ENCODE results near the gene PSMB5.
"Not testable (repeated sequence)": the region's sequence is repeated elsewhere in the genome, so short reads cannot be mapped to it uniquely, and the experiment has no call there.

PSMB5 gene

GRCh38 chr14:23013749-23014054 is 21.0 kb downstream of the PSMB5 start:
- not testable (repeated sequence) for DNase-seq (ENCODE audit: low read depth)

DNA sequence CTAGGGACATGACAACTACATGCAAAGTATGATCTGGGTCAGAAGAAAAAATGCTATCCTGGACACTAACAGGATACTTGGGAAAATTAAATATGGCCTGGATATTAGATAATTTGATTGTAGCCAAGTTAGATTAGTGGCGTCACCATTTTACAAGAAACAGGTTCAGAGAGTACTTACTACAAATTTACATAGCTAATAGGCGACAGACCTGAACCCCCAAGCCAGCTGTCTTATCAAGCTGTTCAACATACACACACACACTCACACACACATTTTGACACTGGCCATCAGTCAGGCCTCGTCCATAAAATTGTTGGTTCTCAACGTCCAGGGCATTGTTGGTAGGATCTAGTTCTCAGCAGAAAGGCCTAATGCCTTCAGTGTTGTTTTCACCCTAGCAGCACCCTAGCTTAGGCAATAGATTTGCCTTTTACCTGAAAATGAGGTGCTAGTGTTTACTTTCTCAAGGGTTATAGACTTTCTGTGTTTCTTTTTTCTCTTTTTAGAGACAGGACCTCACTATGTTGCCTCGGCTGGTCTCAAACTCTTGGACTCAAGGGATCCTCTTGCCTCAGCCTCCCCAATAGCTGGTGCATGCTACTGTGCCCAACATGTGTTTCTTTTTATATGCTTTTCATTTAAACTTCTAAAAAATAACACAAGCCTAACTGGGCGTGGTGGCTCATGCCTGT is 21.5 kb downstream of the PSMB5 start:
- no peak for DNase-seq (ENCODE audit: low read depth)

GRCh38 chr14:23009939-23010726 is 24.6 kb downstream of the PSMB5 start, which contains the start of gene C14orf93:
Gene C14orf93 (minus strand): TSS chr14:23010143. CDS start chr14:22999023, 11,120 bp downstream.
- DNase-seq (ENCODE audit: low read depth) = peak; percentile 66

GRCh38 chr14:23009483-23009938 is 25.2 kb downstream of the PSMB5 start:
- DNase-seq (ENCODE audit: low read depth) = no peak

GRCh38 chr14:23008831-23009230 is 25.9 kb downstream of the PSMB5 start:
- DNase-seq (ENCODE audit: low read depth) = no peak

- peak; percentile 94 for DNase-seq (ENCODE audit: low read depth)
Observed at GRCh38 chr14:23006544-23007419, 27.9 kb downstream of the PSMB5 start.

- DNase-seq (ENCODE audit: low read depth) = no peak
Observed at GRCh38 chr14:23006188-23006534, 28.5 kb downstream of the PSMB5 start.

DNA sequence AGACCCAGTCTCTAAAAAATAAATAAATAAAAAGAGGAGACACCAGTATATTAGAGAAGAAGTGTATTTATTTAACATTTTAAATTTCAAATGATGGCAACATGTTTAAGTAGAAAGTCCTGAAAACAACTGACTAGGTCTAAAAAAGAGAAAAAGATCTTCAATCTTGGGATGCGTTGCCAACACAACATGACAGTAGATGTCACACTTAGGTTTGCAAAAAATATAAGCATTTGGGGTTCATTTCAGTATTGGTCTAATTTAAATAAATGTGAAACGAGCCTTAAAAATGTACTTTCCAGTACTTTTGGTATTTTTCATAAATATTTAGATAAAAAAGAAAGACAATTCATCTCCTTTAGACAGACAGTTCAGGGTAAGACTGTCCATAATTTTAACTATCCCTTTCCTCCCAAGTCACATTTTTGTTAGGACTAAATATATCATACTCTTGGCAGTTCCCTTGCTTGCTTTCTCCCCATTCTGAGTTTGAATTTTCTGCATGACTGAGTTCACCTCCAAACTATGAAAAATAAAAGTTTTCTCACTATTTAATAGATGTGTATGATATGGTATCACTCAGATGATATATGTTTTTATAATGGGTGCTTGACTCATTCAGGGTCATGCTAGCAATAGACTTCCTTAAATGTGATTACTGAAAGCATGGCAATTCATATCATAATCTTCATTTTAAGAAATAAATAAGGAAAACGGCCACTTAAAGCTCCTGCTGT is 29.1 kb downstream of the PSMB5 start:
- no peak for DNase-seq (ENCODE audit: low read depth)

DNA sequence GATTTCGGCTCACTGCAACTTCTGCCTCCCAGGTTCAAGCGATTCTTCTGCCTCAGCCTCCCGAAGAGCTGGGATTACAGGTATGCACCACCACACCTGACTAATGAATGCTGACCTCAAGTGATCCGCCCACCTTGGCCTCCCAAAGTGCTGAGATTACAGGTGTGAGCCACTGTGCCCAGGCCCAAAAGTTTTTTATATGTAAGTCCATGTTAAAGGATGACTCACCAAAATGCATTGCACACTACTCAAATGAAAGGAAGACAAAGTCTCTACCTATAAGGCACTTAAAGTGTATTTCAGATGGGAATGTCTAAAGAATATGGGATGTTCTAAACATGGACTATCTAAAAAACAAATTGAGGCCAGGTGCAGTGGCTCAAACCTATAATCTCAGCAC is 30.4 kb downstream of the PSMB5 start:
- DNase-seq (ENCODE audit: low read depth) = not testable (repeated sequence)

- DNase-seq (ENCODE audit: low read depth) = no peak
Observed at GRCh38 chr14:23002592-23002991, 32.1 kb downstream of the PSMB5 start.

- no peak for DNase-seq (ENCODE audit: low read depth)
Observed at GRCh38 chr14:23000860-23001259, 33.8 kb downstream of the PSMB5 start.

DNA sequence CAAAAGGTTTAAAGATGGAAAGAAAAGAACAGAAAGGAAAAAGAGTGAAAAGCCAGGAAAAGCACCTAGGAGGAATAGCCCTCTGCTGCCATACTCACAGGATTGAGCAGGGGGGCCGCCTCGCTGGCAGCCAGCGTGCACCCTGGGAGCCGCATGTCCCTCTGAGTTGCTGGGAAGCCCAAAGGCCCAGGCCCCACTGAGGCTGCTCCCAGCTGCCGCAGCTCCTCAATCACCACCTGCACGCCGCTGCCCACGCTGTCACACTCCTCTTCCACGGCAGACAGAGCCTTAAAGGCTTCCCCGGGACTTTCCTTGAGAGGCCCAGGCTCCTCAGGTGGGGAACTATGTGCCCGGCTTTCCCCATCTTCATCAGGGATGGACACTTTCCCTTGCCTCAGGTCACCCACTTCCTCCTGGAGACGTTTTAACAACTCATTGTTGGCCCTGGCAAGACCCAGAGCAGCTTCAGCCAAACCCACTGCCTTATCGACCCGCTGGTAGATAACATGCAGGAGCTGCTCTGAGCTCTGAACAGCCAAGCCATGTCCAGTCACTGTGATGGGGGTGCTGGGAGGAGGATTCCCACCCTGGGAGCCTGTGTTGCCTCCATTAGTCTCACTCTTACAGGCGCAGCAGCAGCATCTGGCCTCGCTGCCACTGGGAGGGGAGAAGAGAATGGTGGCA is 36.2 kb downstream of the PSMB5 start:
- no peak for DNase-seq (ENCODE audit: low read depth)

GRCh38 chr14:22997676-22998323 is 36.9 kb downstream of the PSMB5 start:
- DNase-seq (ENCODE audit: low read depth) = no peak

DNA sequence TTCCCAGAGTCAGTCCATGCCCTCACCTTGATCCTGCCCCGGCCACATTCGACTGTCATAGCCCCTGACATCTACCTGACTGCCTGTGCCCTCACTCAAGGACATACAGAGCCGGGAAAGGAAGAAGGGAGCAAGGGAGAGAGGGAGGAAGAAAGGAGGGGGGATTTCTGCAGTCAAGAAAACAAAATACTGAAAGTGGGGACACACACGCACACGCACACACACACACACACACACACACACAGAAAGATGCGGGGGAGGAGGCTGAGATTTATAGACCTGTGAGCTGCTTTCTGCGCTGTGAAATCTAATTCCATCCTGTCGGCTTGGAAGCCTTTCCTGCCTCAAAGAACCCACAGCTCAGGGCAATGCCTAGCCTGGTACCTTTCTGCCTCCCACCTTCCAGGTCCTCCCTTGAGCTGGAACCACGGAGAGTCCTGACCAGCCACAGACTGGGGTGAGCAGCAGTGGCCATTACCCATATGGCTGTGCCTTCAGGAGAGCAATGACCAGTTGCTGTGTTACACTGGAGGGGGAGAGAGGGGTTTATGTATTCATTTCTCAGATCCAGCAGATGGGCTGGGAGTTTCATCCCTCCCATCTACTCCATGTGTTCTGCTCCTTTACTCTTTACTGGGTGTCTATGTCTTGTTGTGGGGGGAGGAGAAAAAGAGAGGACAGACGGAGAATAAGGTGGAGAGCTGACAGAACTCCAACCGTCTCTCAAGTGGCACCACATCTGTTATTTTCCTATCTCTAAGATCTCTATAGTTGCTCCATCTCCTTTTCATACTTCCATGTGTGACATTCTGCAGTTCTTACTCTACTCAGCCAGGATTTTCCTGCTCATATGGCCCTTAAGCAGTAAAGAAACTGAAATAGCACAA is 37.7 kb downstream of the PSMB5 start:
- no peak for DNase-seq (ENCODE audit: low read depth)

- no peak for DNase-seq (ENCODE audit: low read depth)
Observed at GRCh38 chr14:22995889-22996625, 38.6 kb downstream of the PSMB5 start.

DNA sequence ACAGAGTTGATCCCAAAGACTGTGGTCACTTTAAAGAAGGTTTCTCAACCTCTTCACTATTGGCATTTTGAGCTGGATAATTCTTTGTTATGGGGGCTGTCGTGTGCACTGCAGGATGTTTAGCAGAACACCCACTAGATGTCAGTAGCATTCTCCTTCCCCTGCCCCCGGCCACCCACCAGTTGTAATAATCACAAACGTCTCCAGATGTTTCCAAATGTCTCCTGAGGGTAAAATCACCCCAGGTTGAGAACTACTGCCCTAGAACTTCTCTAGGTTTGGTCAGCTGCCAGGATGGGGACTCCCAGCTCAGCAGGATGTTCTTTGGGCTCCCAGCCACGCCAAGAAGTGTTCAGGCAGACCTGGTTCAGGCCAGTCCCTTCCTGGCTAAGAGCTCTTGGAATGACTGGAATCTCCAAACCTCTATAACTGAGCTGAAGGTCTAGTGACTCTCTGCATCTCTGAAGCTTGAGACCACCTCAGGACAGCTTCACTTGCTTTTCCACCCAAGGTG is 39.9 kb downstream of the PSMB5 start:
- DNase-seq (ENCODE audit: low read depth) = no peak

DNA sequence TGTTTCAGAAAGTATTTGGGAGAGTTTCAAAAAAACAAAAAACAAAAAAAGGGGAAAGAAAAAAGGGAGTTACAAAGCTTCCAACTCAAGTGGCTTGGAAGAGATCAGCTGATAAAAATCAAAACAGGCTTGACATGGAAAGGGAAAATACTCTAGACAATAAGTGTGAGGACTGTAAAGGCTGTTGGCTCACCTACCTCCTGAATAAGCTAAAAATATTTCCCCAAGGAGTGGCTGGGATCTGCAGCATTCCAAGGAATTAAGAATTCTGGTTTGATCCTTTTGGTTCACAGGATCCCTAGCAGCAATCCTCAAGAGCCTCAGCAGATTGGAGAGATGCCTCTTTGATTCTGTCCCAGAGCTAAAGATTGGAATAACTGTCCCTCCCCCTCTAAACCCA is 41.2 kb downstream of the PSMB5 start:
- no peak for DNase-seq (ENCODE audit: low read depth)

DNA sequence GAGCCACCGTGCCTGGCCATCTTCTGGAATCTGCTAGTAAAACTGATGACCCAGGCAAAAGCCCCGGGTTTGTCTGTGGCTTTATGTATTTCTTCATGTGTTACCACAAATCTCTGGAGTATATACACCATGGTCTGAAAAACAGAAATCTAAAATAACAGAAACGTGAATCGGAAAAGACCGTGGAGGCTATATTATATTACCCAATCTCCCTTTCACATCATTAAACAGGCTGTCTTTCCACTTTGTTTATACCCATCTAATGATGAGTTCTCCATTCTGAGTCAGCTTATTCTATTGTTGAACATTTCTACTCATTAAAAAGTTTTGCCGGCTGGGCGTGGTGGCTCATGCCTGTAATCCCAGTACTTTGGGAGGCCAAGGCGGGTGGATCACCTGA is 42.8 kb downstream of the PSMB5 start:
- DNase-seq (ENCODE audit: low read depth) = no peak

GRCh38 chr14:22987291-22987690 is 47.4 kb downstream of the PSMB5 start:
- DNase-seq (ENCODE audit: low read depth) = no peak
